C4-2B (cell line): Measurements from ENCODE around the gene ICA1L.

Source experiments
- ZFX ChIP-seq: fragments of 450-650 bp; IDR thresholded peaks from 2 replicates; pipeline ENCODE4 v1.6.1; 2017
- TF ChIP-seq, protein P1 (sequence below): fragments of 450-650 bp; conservative IDR thresholded peaks from 2 replicates; pipeline ENCODE4 v1.5.1; 2017; ENCODE audit warnings: mild to moderate bottlenecking

DNA sequence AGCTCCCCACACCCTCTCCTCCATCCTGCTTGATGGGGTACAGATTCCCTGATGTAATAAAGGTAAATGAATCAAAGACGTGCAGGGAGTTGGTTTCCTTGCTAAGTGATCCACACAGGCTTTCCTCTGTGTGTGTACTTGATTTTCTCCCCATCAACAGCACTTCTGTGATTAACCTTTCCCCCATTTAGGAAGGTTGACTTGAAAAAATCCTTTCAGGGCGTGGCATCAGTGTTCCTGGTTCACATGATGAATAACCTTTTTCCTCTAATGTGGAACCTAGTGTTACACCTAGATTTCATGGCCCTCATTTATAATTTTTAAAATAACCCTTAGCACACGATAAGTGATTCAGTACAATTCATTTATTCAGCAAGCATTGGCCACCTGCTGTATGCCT lies 115.0 kb downstream of the ICA1L start:
- TF ChIP-seq, protein P1, sequence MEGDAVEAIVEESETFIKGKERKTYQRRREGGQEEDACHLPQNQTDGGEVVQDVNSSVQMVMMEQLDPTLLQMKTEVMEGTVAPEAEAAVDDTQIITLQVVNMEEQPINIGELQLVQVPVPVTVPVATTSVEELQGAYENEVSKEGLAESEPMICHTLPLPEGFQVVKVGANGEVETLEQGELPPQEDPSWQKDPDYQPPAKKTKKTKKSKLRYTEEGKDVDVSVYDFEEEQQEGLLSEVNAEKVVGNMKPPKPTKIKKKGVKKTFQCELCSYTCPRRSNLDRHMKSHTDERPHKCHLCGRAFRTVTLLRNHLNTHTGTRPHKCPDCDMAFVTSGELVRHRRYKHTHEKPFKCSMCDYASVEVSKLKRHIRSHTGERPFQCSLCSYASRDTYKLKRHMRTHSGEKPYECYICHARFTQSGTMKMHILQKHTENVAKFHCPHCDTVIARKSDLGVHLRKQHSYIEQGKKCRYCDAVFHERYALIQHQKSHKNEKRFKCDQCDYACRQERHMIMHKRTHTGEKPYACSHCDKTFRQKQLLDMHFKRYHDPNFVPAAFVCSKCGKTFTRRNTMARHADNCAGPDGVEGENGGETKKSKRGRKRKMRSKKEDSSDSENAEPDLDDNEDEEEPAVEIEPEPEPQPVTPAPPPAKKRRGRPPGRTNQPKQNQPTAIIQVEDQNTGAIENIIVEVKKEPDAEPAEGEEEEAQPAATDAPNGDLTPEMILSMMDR = no peak
- no peak for TF ChIP-seq ZFX
